GM12872 (cell line): ENCODE data around the gene GALNTL6.

Source experiments
- CTCF ChIP-seq: IDR thresholded peaks from 3 replicates; pipeline ENCODE4 v1.5.1; 2011; ENCODE audit warnings: low read depth, mild to moderate bottlenecking, low read length, moderate library complexity; ENCODE audit not compliant: insufficient read depth

Gene GALNTL6

DNA sequence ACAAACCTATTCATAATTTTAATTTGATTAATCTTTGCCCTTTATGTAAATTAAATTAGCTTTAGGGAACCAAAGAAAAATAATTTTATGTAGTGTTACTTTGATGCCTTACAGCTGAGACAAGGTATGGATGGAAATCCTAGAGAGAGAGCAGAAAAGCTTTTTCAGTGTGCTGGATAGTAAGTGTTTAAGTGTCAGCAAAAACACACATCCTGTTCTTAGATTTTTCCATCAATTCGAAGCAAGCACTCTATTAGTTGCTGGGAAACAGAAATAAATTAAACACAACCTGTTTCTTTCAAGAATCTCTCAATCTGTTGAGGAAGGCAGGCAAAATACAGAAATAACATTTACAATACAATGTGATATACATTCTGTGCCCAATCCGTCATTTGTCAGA, 327.8 kb downstream of the GALNTL6 start:
- TF ChIP-seq CTCF = no peak

DNA sequence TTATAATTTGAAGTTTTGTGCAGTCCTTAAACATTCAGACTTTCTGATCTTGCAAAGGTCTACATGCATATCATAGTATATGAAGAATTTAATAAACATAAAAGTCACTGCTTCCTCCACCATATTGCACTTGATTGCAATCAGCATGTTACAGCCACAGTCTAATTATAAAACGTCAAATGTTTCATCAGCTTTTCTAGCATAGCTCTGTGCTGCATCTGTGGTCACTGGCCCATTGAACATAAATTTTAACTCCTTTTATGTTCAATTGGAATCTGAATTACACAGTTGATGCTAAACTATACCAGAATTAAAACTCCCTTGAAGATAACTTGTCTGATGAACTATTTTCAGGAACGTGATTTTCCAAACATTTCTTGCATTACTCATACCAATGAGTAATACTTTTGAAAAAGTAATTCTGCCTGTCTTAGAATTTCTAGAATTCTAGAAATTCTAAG, 329.1 kb downstream of the GALNTL6 start:
- no peak for TF ChIP-seq CTCF

- no peak for TF ChIP-seq CTCF
Measured at GRCh38 chr4:172143605-172144314, 330.6 kb downstream of the GALNTL6 start.

GRCh38 chr4:172147687-172148086, 334.5 kb downstream of the GALNTL6 start:
- no peak for TF ChIP-seq CTCF

GRCh38 chr4:172149329-172149728, 336.1 kb downstream of the GALNTL6 start:
- no peak for TF ChIP-seq CTCF

DNA sequence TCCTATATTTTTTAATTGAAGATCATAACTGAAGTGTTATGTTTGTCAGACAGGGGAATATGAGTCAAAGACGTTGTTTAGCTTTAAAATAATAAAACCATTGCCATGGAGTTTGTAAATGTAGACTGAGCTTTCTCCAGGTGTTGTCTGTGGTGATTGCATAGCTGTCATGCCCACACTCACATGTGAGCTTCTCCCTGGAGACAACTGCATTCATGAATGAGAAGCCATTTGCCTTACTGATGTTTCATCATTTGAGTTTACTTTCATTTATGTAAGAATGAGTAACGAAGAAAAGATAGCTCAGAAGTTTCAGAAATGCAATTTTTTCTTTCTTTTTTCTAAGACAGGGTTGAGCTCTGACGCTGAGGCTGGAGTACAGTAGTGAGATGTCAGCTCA, 339.1 kb downstream of the GALNTL6 start:
- TF ChIP-seq CTCF = no peak

GRCh38 chr4:172153719-172154118, 340.5 kb downstream of the GALNTL6 start:
- no peak for TF ChIP-seq CTCF
